CD4-positive, CD25-positive, alpha-beta regulatory T cell (primary cell): ENCODE results near the gene PTPRT. TPM values are rescaled to one million over a fixed set of nuclear protein-coding genes. Genes with fewer than 3 reads are reported as not detected.
A peak's percentile ranks its signal among the peaks of the same experiment; 100 is the strongest.

Source experiments
- ATAC-seq, 2 donors: fragments of 150-1000 bp; cut with Tn5 transposase; one replicate each; pipeline ENCODE4 v1.10.0; 2021; ENCODE audit warnings: low read depth in 2 of 2, moderate number of reproducible peaks in 2 of 2, moderate library complexity in 1 of 2
- DNase-seq, 3 donors: peaks; one replicate each; pipeline versions ENCODE4 v3.0.0 to v3.0.0-alpha.2; 2012 to 2022; ENCODE audit warnings: mixed read lengths in 1 of 3
- H3K27ac ChIP-seq: one replicate; pipeline ENCODE4 v1.7.0; 2013; ENCODE audit warnings: mild to moderate bottlenecking, low read length; ENCODE audit not compliant: insufficient read depth, poor library complexity, severe bottlenecking
- H3K27me3 ChIP-seq: one replicate; pipeline ENCODE4 v1.7.0; 2013; ENCODE audit warnings: low read length; ENCODE audit not compliant: control insufficient read depth, insufficient read depth
- H3K36me3 ChIP-seq: one replicate; pipeline ENCODE4 v1.7.0; 2013; ENCODE audit warnings: mild to moderate bottlenecking, low read length, moderate library complexity; ENCODE audit not compliant: control insufficient read depth, insufficient read depth
- H3K4me1 ChIP-seq: 2 replicates; pipeline ENCODE4 v1.7.0; 2013; ENCODE audit warnings: mild to moderate bottlenecking, low read length; ENCODE audit not compliant: insufficient read depth, control insufficient read depth, poor library complexity, severe bottlenecking
- H3K4me3 ChIP-seq: one replicate; pipeline ENCODE4 v1.7.0; 2013; ENCODE audit warnings: low read depth, mild to moderate bottlenecking, low read length, moderate library complexity
- H3K9me3 ChIP-seq, 2 experiments: 1 replicate in 1 of 2; 2 replicates in 1 of 2; pipeline ENCODE4 v1.7.0; 2013; ENCODE audit warnings: low read length in 2 of 2, mild to moderate bottlenecking in 1 of 2, moderate library complexity in 1 of 2; ENCODE audit not compliant: control insufficient read depth in 2 of 2
- H3K27ac Mint-ChIP-seq, 3 donors: one replicate each; pipeline ENCODE4 v1.8.0; 2020 to 2022; ENCODE audit warnings: mild to moderate bottlenecking in 3 of 3, mixed read lengths in 3 of 3, moderate library complexity in 2 of 3
- H3K27me3 Mint-ChIP-seq: one replicate; pipeline ENCODE4 v1.8.0; 2022; ENCODE audit warnings: mild to moderate bottlenecking, mixed read lengths
- H3K36me3 Mint-ChIP-seq: one replicate; pipeline ENCODE4 v1.8.0; 2020; ENCODE audit warnings: mixed read lengths
- H3K4me1 Mint-ChIP-seq, 4 donors: one replicate each; pipeline ENCODE4 v1.8.0; 2020 to 2022; ENCODE audit warnings: mixed read lengths in 4 of 4, mild to moderate bottlenecking in 1 of 4
- H3K4me3 Mint-ChIP-seq, 4 donors: one replicate each; pipeline ENCODE4 v1.8.0; 2020 to 2022; ENCODE audit warnings: mild to moderate bottlenecking in 4 of 4, mixed read lengths in 4 of 4, moderate library complexity in 3 of 4
- H3K9me3 Mint-ChIP-seq, 7 donors: one replicate each; pipeline ENCODE4 v1.8.0; 2020 to 2022; ENCODE audit warnings: mixed read lengths in 7 of 7, mild to moderate bottlenecking in 3 of 7, moderate library complexity in 2 of 7
- polyA plus RNA-seq, 4 donors: library from polyadenylated mRNA; unstranded; fragments of 300-500 nt; fragmentation: Illumina TruSeq; gene quantifications; one replicate each; pipeline ENCODE4 v1.2.3, GENCODE V29; 2021
- total RNA-seq: library from RNA; stranded (reverse); gene quantifications from one replicate; pipeline ENCODE4 v1.2.3, GENCODE V29; 2022

PTPRT gene
- total and polyA plus RNA-seq, 5 donors from 2014 or later = not detected

GRCh38 chr20:42788707-42789106 is 401.0 kb downstream of the PTPRT start:
- Mint-ChIP-seq H3K9me3 (peaks cover 0 to 4% (median 2%) of the 10 kb centered on the region in 7 donors), H3K36me3 (no peaks in the 10 kb centered on the region), H3K27ac (no peak overlapping the region), H3K4me3 (no peak overlapping the region), H3K4me1 (no peaks in the 10 kb centered on the region), H3K27me3 (no peaks in the 10 kb centered on the region)
- Histone ChIP-seq H3K27ac (no peak overlapping the region), H3K4me3 (no peak overlapping the region), H3K36me3 (no peaks in the 10 kb centered on the region), H3K4me1 (no peaks in the 10 kb centered on the region), H3K27me3 (no peaks in the 10 kb centered on the region), H3K9me3 (no peaks in the 10 kb centered on the region)
- no peak for DNase-seq
- no peak for ATAC-seq

DNA sequence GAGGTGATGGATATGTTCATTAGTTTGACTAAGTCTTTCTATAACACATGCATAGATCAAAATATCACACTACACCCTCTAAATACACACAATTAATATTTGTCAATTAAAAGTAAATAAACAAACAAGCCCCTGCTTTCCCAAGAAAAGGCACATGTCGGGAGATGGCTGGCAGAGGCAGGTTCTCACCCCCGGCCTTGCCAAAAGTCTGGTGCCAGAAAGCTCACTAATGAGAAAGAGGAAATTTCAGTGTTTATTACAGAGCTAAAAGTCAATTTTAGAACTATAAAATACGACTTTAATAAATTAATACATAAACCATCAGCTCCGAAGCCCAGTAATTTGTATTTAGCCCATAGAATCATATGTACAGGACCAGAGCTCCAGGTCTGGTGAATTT is 404.7 kb downstream of the PTPRT start:
- no peaks in the 10 kb centered on the region for H3K27me3 Mint-ChIP-seq
- DNase-seq = no peak
- no peak overlapping the region for H3K27ac Mint-ChIP-seq
- Histone ChIP-seq H3K4me1 (no peaks in the 10 kb centered on the region), H3K9me3 (no peaks in the 10 kb centered on the region), H3K27ac (no peak overlapping the region), H3K27me3 (no peaks in the 10 kb centered on the region), H3K36me3 (no peaks in the 10 kb centered on the region), H3K4me3 (no peak overlapping the region)
- H3K4me3 Mint-ChIP-seq = no peak overlapping the region
- ATAC-seq = no peak
- no peaks in the 10 kb centered on the region for H3K36me3 Mint-ChIP-seq
- peaks cover 0 to 9% (median 5%) of the 10 kb centered on the region in 7 donors for H3K9me3 Mint-ChIP-seq
- H3K4me1 Mint-ChIP-seq = no peaks in the 10 kb centered on the region

DNA sequence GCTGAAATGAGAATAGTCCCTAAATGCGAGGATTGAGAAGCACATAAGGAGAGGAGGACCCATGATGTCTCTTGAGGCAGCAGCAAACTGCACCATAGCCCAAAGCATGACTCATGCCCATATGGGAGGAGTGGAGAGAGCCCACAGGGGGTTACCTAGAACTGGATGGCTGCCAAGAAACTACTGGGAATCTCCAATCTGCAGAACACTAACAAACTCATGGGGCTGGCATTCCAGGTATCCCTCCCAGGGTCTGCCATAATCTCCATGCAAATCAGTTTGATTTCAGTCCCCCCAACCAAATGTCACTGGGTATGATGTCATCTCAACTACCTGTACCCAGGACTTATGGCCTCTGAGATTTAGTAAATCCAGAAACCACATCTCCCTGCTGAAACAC is 410.5 kb downstream of the PTPRT start:
- no peaks in the 10 kb centered on the region for H3K4me1 Mint-ChIP-seq
- H3K36me3 ChIP-seq = no peaks in the 10 kb centered on the region
- H3K4me3 ChIP-seq = no peak overlapping the region
- no peak for ATAC-seq
- H3K9me3 Mint-ChIP-seq = peaks cover 0 to 11% (median 6%) of the 10 kb centered on the region in 7 donors
- H3K4me3 Mint-ChIP-seq = no peak overlapping the region
- H3K36me3 Mint-ChIP-seq = no peaks in the 10 kb centered on the region
- H3K4me1 ChIP-seq = no peaks in the 10 kb centered on the region
- H3K27ac ChIP-seq = no peak overlapping the region
- H3K27me3 ChIP-seq = no peaks in the 10 kb centered on the region
- H3K27me3 Mint-ChIP-seq = no peaks in the 10 kb centered on the region
- no peak overlapping the region for H3K27ac Mint-ChIP-seq
- no peaks in the 10 kb centered on the region for H3K9me3 ChIP-seq
- no peak for DNase-seq

GRCh38 chr20:42775866-42776265 is 413.8 kb downstream of the PTPRT start:
- Mint-ChIP-seq H3K4me3 (no peak overlapping the region), H3K27me3 (no peaks in the 10 kb centered on the region), H3K36me3 (no peaks in the 10 kb centered on the region), H3K4me1 (no peaks in the 10 kb centered on the region), H3K9me3 (peaks cover 0 to 9% (median 3%) of the 10 kb centered on the region in 7 donors), H3K27ac (no peak overlapping the region)
- Histone ChIP-seq H3K27ac (no peak overlapping the region), H3K4me1 (no peaks in the 10 kb centered on the region), H3K4me3 (no peak overlapping the region), H3K27me3 (no peaks in the 10 kb centered on the region), H3K36me3 (no peaks in the 10 kb centered on the region), H3K9me3 (no peaks in the 10 kb centered on the region)
- DNase-seq (no peak), ATAC-seq (no peak)

GRCh38 chr20:42775037-42775436 is 414.7 kb downstream of the PTPRT start:
- Histone ChIP-seq H3K4me1 (no peaks in the 10 kb centered on the region), H3K27me3 (no peaks in the 10 kb centered on the region), H3K27ac (no peak overlapping the region), H3K4me3 (no peak overlapping the region), H3K9me3 (no peaks in the 10 kb centered on the region), H3K36me3 (no peaks in the 10 kb centered on the region)
- Mint-ChIP-seq H3K9me3 (peaks cover 0 to 7% (median 2%) of the 10 kb centered on the region in 7 donors), H3K27me3 (no peaks in the 10 kb centered on the region), H3K36me3 (no peaks in the 10 kb centered on the region), H3K4me1 (no peaks in the 10 kb centered on the region), H3K27ac (no peak overlapping the region), H3K4me3 (no peak overlapping the region)
- DNase-seq = no peak
- no peak for ATAC-seq

DNA sequence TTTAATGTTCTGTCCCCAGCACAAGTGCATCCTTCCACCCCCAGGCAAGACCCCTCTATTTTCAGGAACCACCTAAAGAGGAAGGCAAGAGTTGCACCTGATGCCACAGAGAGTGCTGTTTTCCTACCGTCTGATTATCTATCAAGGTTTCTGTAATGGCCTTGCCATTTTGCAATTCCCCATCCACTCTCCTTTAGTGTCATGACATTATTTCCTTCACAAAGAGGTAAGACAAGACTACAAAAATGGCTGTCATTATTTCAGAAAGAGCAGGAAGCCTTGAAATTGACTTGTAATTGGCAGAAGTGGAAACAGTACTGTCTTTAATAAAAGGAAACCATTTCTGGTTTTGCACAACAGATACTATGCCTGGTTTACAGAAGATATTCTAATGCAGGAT is 426.7 kb downstream of the PTPRT start:
- H3K27ac ChIP-seq = no peak overlapping the region
- DNase-seq (no peak), ATAC-seq (no peak)
- H3K27me3 Mint-ChIP-seq = no peaks in the 10 kb centered on the region
- H3K27me3 ChIP-seq = no peaks in the 10 kb centered on the region
- H3K9me3 ChIP-seq = no peaks in the 10 kb centered on the region
- H3K36me3 Mint-ChIP-seq = no peaks in the 10 kb centered on the region
- no peaks in the 10 kb centered on the region for H3K4me1 Mint-ChIP-seq
- no peaks in the 10 kb centered on the region for H3K36me3 ChIP-seq
- H3K4me1 ChIP-seq = no peaks in the 10 kb centered on the region
- H3K4me3 Mint-ChIP-seq = no peak overlapping the region
- peak overlapping the region in 1 of 3 donors; percentile 72 for H3K27ac Mint-ChIP-seq
- H3K4me3 ChIP-seq = no peak overlapping the region
- H3K9me3 Mint-ChIP-seq = peaks cover 0 to 2% (median 0%) of the 10 kb centered on the region in 7 donors

DNA sequence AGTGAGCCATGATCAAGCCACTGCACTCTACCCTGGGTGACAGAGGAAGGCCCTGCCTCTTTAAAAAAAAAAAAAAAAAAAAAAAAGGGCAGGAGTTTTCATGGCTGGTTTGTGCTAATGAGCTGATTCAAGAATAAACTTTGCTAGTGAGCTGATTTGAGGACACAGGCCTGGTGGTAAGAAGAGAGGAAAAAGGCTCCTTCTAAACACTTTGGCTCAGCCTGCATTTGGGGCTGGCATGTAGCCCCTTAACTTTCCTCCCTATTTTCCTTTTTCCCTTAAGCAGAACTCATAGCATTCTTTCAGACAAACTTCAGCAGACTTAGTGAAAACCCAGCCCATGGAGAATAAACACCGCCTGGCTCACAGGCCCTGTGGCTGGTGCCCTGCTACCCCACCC is 432.7 kb downstream of the PTPRT start:
- Histone ChIP-seq H3K36me3 (no peaks in the 10 kb centered on the region), H3K27ac (no peak overlapping the region), H3K4me3 (no peak overlapping the region), H3K27me3 (no peaks in the 10 kb centered on the region), H3K4me1 (no peaks in the 10 kb centered on the region), H3K9me3 (no peaks in the 10 kb centered on the region)
- no peaks in the 10 kb centered on the region for H3K4me1 Mint-ChIP-seq
- no peak overlapping the region for H3K27ac Mint-ChIP-seq
- H3K27me3 Mint-ChIP-seq = no peaks in the 10 kb centered on the region
- ATAC-seq (no peak), DNase-seq (no peak)
- H3K36me3 Mint-ChIP-seq = no peaks in the 10 kb centered on the region
- H3K9me3 Mint-ChIP-seq = peaks cover 0 to 1% (median 0%) of the 10 kb centered on the region in 7 donors
- no peak overlapping the region for H3K4me3 Mint-ChIP-seq

DNA sequence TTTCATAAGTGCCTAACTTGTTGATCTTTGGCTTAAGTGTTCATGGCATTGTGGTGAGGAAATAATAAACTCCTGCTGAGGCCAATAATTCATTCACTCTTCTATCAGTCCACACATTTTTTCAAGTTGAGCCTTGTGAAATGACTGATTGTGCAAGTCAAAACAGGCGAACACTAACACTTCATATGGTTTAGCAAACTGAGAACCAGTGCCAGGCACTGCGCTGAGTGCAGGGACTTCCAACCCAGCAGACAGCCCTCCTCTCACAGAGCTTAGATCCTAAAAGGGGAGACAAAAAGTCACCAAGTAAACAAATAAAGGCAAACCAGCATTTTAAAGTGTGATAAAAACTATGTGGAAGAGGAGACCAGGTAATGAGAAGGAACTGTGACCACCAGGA is 435.0 kb downstream of the PTPRT start:
- Mint-ChIP-seq H3K4me3 (no peak overlapping the region), H3K27me3 (no peaks in the 10 kb centered on the region), H3K9me3 (peaks cover 0 to 4% (median 0%) of the 10 kb centered on the region in 7 donors), H3K27ac (no peak overlapping the region), H3K36me3 (no peaks in the 10 kb centered on the region), H3K4me1 (no peaks in the 10 kb centered on the region)
- Histone ChIP-seq H3K4me3 (no peak overlapping the region), H3K27ac (no peak overlapping the region), H3K27me3 (no peaks in the 10 kb centered on the region), H3K36me3 (no peaks in the 10 kb centered on the region), H3K9me3 (no peaks in the 10 kb centered on the region), H3K4me1 (no peaks in the 10 kb centered on the region)
- ATAC-seq (no peak), DNase-seq (no peak)
